Hepatocyte (in vitro differentiated cells): Measurements from ENCODE around the gene MAS1.

ENCODE experiments used
- EZH2 ChIP-seq: fragments of 200-600 bp; sonication (generic); IDR thresholded peaks from 2 replicates; pipeline ENCODE4 v1.6.1; 2016; ENCODE audit warnings: antibody characterized with exemption, mild to moderate bottlenecking, borderline replicate concordance
- EZH2phosphoT487 ChIP-seq: fragments of 200-600 bp; sonication (generic); IDR thresholded peaks from one replicate; pipeline ENCODE4 v1.6.1; 2018; ENCODE audit warnings: antibody characterized with exemption, mild to moderate bottlenecking, low read depth, moderate library complexity; ENCODE audit not compliant: unreplicated experiment, severe bottlenecking
- TF ChIP-seq, protein P1 (sequence below): fragments of 200-600 bp; sonication (generic); IDR thresholded peaks from 2 replicates; pipeline ENCODE4 v1.5.1; 2016; ENCODE audit warnings: antibody characterized with exemption, mild to moderate bottlenecking; ENCODE audit not compliant: poor library complexity

DNA sequence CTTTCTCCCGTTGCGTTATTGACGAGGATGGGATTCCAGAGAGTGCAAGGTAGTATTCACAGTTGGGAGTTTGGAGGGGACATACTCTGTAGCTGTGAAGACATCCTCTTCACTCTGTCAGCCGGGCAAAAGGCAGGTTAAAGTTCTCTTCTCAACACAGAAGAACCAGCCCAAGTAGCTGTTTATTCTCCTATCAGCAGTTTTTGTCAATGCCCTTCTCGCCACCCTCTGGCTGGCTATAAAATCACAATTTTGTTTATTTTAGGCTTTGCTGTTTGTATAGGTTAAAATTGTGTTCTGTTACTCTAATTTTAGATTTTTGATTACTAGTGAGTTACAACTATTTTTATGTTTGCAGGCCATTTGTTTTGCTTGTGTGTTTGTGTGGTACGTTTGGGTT is 37.9 kb upstream of the MAS1 start:
- TF ChIP-seq, protein P1, sequence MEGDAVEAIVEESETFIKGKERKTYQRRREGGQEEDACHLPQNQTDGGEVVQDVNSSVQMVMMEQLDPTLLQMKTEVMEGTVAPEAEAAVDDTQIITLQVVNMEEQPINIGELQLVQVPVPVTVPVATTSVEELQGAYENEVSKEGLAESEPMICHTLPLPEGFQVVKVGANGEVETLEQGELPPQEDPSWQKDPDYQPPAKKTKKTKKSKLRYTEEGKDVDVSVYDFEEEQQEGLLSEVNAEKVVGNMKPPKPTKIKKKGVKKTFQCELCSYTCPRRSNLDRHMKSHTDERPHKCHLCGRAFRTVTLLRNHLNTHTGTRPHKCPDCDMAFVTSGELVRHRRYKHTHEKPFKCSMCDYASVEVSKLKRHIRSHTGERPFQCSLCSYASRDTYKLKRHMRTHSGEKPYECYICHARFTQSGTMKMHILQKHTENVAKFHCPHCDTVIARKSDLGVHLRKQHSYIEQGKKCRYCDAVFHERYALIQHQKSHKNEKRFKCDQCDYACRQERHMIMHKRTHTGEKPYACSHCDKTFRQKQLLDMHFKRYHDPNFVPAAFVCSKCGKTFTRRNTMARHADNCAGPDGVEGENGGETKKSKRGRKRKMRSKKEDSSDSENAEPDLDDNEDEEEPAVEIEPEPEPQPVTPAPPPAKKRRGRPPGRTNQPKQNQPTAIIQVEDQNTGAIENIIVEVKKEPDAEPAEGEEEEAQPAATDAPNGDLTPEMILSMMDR: peak; percentile 44
- TF ChIP-seq EZH2phosphoT487: no peak
- TF ChIP-seq EZH2: no peak
